ENCODE data around the gene ADPRHL1.

The ADPRHL1 gene

GRCh38 chr13:113456116-113456702 lies 2.9 kb upstream of the ADPRHL1 start:
- Histone ChIP-seq H3K27ac (ENCODE audit: low read length) (no peak overlapping the region), H4K20me1 (ENCODE audit: insufficient read depth, low read length) (no peaks in the 10 kb centered on the region), H3K36me3 (replicated peaks; ENCODE audit: low read depth, low read length) (peaks cover 54% of the 10 kb centered on the region), H2AFZ (ENCODE audit: low read depth, low read length) (no peak overlapping the region), H3K4me2 (ENCODE audit: low read length) (no peak overlapping the region), H3K79me2 (ENCODE audit: low read length) (no peaks in the 10 kb centered on the region), H3K9ac (ENCODE audit: low read length) (no peak overlapping the region), H3K4me3 (ENCODE audit: low read length) (no peak overlapping the region), H3K27me3 (ENCODE audit: low read depth, low read length) (no peaks in the 10 kb centered on the region), H3K9me3 (ENCODE audit: insufficient read depth, low read length) (no peaks in the 10 kb centered on the region), H3K4me1 (ENCODE audit: low read length) (no peaks in the 10 kb centered on the region)
- TF ChIP-seq, protein P1, sequence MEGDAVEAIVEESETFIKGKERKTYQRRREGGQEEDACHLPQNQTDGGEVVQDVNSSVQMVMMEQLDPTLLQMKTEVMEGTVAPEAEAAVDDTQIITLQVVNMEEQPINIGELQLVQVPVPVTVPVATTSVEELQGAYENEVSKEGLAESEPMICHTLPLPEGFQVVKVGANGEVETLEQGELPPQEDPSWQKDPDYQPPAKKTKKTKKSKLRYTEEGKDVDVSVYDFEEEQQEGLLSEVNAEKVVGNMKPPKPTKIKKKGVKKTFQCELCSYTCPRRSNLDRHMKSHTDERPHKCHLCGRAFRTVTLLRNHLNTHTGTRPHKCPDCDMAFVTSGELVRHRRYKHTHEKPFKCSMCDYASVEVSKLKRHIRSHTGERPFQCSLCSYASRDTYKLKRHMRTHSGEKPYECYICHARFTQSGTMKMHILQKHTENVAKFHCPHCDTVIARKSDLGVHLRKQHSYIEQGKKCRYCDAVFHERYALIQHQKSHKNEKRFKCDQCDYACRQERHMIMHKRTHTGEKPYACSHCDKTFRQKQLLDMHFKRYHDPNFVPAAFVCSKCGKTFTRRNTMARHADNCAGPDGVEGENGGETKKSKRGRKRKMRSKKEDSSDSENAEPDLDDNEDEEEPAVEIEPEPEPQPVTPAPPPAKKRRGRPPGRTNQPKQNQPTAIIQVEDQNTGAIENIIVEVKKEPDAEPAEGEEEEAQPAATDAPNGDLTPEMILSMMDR (IDR thresholded peaks at IDR 0.05; ENCODE audit: low read depth, low read length), result no peak
- TF ChIP-seq EZH2phosphoT487 (IDR thresholded peaks at IDR 0.05; ENCODE audit: low read depth), result no peak

- peaks cover 3% of the 10 kb centered on the region for H3K4me1 ChIP-seq (ENCODE audit: low read length)
- no peaks in the 10 kb centered on the region for H3K9me3 ChIP-seq (ENCODE audit: insufficient read depth, low read length)
- H3K27me3 ChIP-seq (ENCODE audit: low read depth, low read length), result no peaks in the 10 kb centered on the region
- no peak overlapping the region for H3K4me3 ChIP-seq (ENCODE audit: low read length)
- no peak overlapping the region for H2AFZ ChIP-seq (ENCODE audit: low read depth, low read length)
- H3K27ac ChIP-seq (ENCODE audit: low read length), result no peak overlapping the region
- H3K9ac ChIP-seq (ENCODE audit: low read length), result no peak overlapping the region
- H3K79me2 ChIP-seq (ENCODE audit: low read length), result no peaks in the 10 kb centered on the region
- no peak overlapping the region for H3K4me2 ChIP-seq (ENCODE audit: low read length)
- H4K20me1 ChIP-seq (ENCODE audit: insufficient read depth, low read length), result no peaks in the 10 kb centered on the region
- H3K36me3 ChIP-seq (replicated peaks; ENCODE audit: low read depth, low read length), result peaks cover 50% of the 10 kb centered on the region
- no peak for TF ChIP-seq EZH2phosphoT487 (IDR thresholded peaks at IDR 0.05; ENCODE audit: low read depth)
- TF ChIP-seq, protein P1 (IDR thresholded peaks at IDR 0.05; ENCODE audit: low read depth, low read length), result no peak
These were observed 2.1 kb upstream of the ADPRHL1 start for GRCh38 chr13:113455384-113455783.

- H3K27me3 ChIP-seq (ENCODE audit: low read depth, low read length), result no peaks in the 10 kb centered on the region
- H3K9me3 ChIP-seq (ENCODE audit: insufficient read depth, low read length), result no peaks in the 10 kb centered on the region
- H3K79me2 ChIP-seq (ENCODE audit: low read length), result no peaks in the 10 kb centered on the region
- no peak overlapping the region for H2AFZ ChIP-seq (ENCODE audit: low read depth, low read length)
- TF ChIP-seq EZH2phosphoT487 (IDR thresholded peaks at IDR 0.05; ENCODE audit: low read depth), result no peak
- TF ChIP-seq, protein P1 (IDR thresholded peaks at IDR 0.05; ENCODE audit: low read depth, low read length), result no peak
- no peaks in the 10 kb centered on the region for H4K20me1 ChIP-seq (ENCODE audit: insufficient read depth, low read length)
- peaks cover 7% of the 10 kb centered on the region for H3K4me1 ChIP-seq (ENCODE audit: low read length)
- H3K27ac ChIP-seq (ENCODE audit: low read length), result no peak overlapping the region
- peaks cover 47% of the 10 kb centered on the region for H3K36me3 ChIP-seq (replicated peaks; ENCODE audit: low read depth, low read length)
- H3K4me3 ChIP-seq (ENCODE audit: low read length), result no peak overlapping the region
- no peak overlapping the region for H3K9ac ChIP-seq (ENCODE audit: low read length)
- H3K4me2 ChIP-seq (ENCODE audit: low read length), result no peak overlapping the region
These were observed 1.6 kb upstream of the ADPRHL1 start for GRCh38 chr13:113454936-113455335.

GRCh38 chr13:113452466-113452865 lies 822 bp downstream of the ADPRHL1 start:
- H3K4me2 ChIP-seq (ENCODE audit: low read length), result no peak overlapping the region
- no peak overlapping the region for H3K9ac ChIP-seq (ENCODE audit: low read length)
- H3K4me1 ChIP-seq (ENCODE audit: low read length), result peaks cover 14% of the 10 kb centered on the region

More at GRCh38 chr13:113452466-113452865, 822 bp downstream of the ADPRHL1 start:
- Histone ChIP-seq H2AFZ (ENCODE audit: low read depth, low read length) (no peak overlapping the region), H3K79me2 (ENCODE audit: low read length) (peaks cover 14% of the 10 kb centered on the region), H3K9me3 (ENCODE audit: insufficient read depth, low read length) (no peaks in the 10 kb centered on the region), H3K27me3 (ENCODE audit: low read depth, low read length) (no peaks in the 10 kb centered on the region), H3K36me3 (replicated peaks; ENCODE audit: low read depth, low read length) (peaks cover 25% of the 10 kb centered on the region), H3K4me3 (ENCODE audit: low read length) (no peak overlapping the region), H3K27ac (ENCODE audit: low read length) (no peak overlapping the region), H4K20me1 (ENCODE audit: insufficient read depth, low read length) (no peaks in the 10 kb centered on the region)
- TF ChIP-seq EZH2phosphoT487 (IDR thresholded peaks at IDR 0.05; ENCODE audit: low read depth), result no peak
- TF ChIP-seq, protein P1 (IDR thresholded peaks at IDR 0.05; ENCODE audit: low read depth, low read length), result no peak
